ENCODE data around the gene WDR5.

WDR5 gene

DNA sequence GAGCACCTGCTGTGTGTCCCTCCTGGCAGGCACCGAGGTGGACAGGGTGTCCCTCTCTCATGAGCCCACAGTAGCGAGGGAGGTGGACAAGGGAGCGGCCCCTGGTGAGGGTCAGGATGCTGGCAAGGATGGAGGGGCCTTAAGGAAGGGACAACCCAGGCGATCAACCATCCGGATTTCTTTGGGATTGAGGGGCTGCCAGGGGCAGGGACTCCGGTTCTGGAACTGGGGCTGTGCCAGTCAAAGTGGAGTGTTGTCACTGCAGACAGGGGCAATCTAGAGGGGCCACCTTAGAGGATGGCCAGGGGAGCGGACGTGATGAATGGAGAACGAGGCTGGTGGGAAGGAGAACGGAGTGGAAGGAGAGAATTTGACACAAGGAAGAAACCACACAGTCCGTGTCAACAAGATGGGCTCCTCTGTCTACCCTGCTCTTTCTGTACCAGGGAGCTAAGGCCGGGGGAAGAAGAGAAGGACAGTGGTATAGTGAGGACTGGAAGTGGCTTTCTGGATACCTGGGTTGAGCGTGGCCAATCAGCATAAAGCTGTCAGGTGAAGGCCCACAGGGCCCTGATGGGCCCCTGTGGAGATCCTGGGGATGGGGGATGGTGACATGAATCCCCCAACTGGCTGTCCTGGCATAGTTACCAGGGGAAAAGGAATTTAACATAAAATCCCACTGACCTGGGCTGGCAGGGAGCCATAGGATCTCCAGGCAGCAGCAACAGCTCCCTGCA is 4.2 kb upstream of the WDR5 start:
- Histone ChIP-seq H3K4me1 (ENCODE audit: control insufficient read depth in 5 of 5, insufficient read depth in 5 of 5, low read length in 5 of 5) (peaks cover 1 to 37% (median 23%) of the 10 kb centered on the region in 5 donors), H3K9me3 (ENCODE audit: control insufficient read depth in 5 of 5, low read length in 5 of 5) (no peaks in the 10 kb centered on the region), H3K27me3 (ENCODE audit: control insufficient read depth in 5 of 5, insufficient read depth in 4 of 5, low read length in 5 of 5) (peaks cover 0 to 10% (median 4%) of the 10 kb centered on the region in 5 donors), H3K4me3 (ENCODE audit: low read depth in 1 of 5, low read length in 5 of 5) (no peak overlapping the region), H3K9ac (ENCODE audit: low read length in 5 of 5) (no peak overlapping the region), H3K27ac (ENCODE audit: low read depth, low read length) (no peak overlapping the region), H3K36me3 (ENCODE audit: control insufficient read depth in 5 of 5, insufficient read depth in 5 of 5, low read length in 5 of 5) (no peaks in the 10 kb centered on the region)

DNA sequence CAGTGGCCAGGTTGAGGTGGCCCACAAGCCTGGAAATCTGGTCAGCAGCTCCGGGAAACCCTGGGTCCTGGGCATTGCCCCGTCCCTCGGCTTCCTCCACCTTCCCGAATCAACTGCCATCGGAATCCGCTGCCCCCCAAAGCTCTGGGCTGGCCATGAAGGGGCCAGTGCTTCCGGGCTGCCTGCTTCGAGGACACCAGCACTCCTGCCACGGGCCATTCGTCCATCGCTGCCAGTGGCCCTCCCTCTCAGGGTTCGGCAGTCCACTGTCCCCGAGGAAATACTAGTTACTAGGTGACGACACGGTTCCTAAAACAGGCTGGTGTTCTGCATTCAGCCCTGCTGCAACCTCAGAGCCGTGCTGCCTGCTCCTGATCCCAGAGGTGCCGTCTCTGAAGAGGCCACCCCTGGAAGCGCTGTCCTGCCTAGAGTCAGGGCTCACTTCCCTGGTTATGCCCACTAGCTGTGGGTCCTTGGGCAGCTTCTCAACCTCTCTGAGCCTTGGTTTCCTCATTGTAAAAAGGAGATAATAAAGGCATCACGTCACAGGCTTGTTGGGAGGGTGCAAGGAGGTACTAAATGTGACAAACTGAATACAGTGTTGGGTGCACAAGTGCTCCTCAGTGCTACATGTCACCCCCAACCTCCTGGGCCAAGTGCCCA is 3.5 kb upstream of the WDR5 start:
- Histone ChIP-seq H3K4me1 (ENCODE audit: control insufficient read depth in 5 of 5, insufficient read depth in 5 of 5, low read length in 5 of 5) (peaks cover 4 to 44% (median 30%) of the 10 kb centered on the region in 5 donors), H3K9me3 (ENCODE audit: control insufficient read depth in 5 of 5, low read length in 5 of 5) (no peaks in the 10 kb centered on the region), H3K9ac (ENCODE audit: low read length in 5 of 5) (no peak overlapping the region), H3K27ac (ENCODE audit: low read depth, low read length) (no peak overlapping the region), H3K4me3 (ENCODE audit: low read depth in 1 of 5, low read length in 5 of 5) (no peak overlapping the region), H3K36me3 (ENCODE audit: control insufficient read depth in 5 of 5, insufficient read depth in 5 of 5, low read length in 5 of 5) (no peaks in the 10 kb centered on the region), H3K27me3 (ENCODE audit: control insufficient read depth in 5 of 5, insufficient read depth in 4 of 5, low read length in 5 of 5) (peaks cover 0 to 6% (median 4%) of the 10 kb centered on the region in 5 donors)

DNA sequence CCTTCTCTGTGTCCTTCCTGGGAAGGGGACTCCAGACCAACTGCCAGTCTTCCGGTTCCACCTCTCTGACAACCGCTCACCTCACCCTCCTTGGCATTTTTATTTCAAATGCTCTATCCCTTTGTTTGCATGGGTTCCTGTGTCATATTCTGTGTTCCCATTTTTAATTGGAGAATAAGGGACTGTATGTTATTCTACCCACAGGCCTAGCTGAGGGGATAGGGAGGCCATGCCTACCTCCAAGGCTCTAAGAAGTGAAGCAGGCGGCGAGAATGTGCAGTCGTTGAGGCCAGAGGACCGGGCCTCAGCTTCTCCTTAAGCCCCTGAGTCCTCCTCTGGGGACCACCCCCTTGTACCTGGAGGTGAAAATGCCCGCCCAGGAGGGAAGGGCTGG is 936 bp upstream of the WDR5 start:
- H3K27me3 ChIP-seq (ENCODE audit: control insufficient read depth in 5 of 5, insufficient read depth in 4 of 5, low read length in 5 of 5), result no peaks in the 10 kb centered on the region
- H3K27ac ChIP-seq (ENCODE audit: low read depth, low read length), result peak overlapping the region; percentile 83
- peak overlapping the region; percentile 32 to 85 (median 82) for H3K9ac ChIP-seq (ENCODE audit: low read length in 5 of 5)
- H3K4me3 ChIP-seq (ENCODE audit: low read depth in 1 of 5, low read length in 5 of 5), result peak overlapping the region; percentile 87 to 95 (median 89)
- peaks cover 4 to 69% (median 52%) of the 10 kb centered on the region in 5 donors for H3K4me1 ChIP-seq (ENCODE audit: control insufficient read depth in 5 of 5, insufficient read depth in 5 of 5, low read length in 5 of 5)
- H3K36me3 ChIP-seq (ENCODE audit: control insufficient read depth in 5 of 5, insufficient read depth in 5 of 5, low read length in 5 of 5), result peaks cover 0 to 4% (median 1%) of the 10 kb centered on the region in 5 donors
- H3K9me3 ChIP-seq (ENCODE audit: control insufficient read depth in 5 of 5, low read length in 5 of 5), result no peaks in the 10 kb centered on the region

DNA sequence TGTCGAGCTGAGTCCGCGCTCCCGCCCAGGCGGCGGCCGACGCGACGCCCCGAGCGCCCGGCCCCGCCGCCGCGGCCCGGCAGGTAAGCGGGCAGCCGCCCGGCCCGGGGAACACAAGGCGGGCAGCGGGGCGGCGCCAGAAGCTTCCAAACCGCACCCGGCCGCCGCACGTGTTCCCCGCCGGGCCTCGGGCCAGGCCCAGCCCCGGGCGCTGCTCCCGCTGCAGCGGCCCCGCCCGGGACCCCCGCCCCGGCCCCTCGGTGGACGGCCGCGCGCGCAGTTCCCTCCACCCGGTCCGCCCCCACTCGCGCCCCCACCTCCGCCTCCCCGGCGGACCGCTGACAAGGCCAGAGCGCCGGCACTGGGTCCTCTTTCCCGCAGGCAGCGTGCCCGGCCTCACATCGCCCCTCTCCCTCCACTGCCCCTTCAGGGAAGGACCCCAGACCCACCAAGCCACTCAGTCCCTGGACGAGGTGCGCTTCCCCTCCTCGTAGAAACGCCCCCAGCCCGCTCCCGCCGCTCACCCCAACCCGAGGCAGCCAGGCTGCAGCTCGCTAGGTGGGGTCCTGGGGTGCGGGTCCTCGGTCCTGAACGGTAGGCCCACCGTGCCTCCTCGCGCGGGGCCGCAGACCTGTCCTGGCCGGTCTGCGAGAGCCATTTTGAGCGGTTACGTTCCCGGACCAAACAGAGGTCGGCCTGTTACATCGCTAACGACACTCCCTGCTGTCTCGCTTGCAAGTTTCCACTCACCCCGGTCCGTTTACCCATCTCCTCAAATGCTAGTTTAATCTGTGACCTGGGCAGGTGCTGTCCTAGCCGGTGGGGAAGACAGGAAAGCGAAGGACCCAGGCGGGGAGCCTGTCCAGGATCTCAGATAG is 475 bp downstream of the WDR5 start:
- Histone ChIP-seq H3K9me3 (ENCODE audit: control insufficient read depth in 5 of 5, low read length in 5 of 5) (no peaks in the 10 kb centered on the region), H3K27me3 (ENCODE audit: control insufficient read depth in 5 of 5, insufficient read depth in 4 of 5, low read length in 5 of 5) (no peaks in the 10 kb centered on the region), H3K36me3 (ENCODE audit: control insufficient read depth in 5 of 5, insufficient read depth in 5 of 5, low read length in 5 of 5) (peaks cover 0 to 16% (median 14%) of the 10 kb centered on the region in 5 donors), H3K4me3 (ENCODE audit: low read depth in 1 of 5, low read length in 5 of 5) (peak overlapping the region; percentile 73 to 90 (median 80)), H3K4me1 (ENCODE audit: control insufficient read depth in 5 of 5, insufficient read depth in 5 of 5, low read length in 5 of 5) (peaks cover 4 to 62% (median 52%) of the 10 kb centered on the region in 5 donors), H3K9ac (ENCODE audit: low read length in 5 of 5) (peak overlapping the region; percentile 26 to 97 (median 84)), H3K27ac (ENCODE audit: low read depth, low read length) (no peak overlapping the region)

DNA sequence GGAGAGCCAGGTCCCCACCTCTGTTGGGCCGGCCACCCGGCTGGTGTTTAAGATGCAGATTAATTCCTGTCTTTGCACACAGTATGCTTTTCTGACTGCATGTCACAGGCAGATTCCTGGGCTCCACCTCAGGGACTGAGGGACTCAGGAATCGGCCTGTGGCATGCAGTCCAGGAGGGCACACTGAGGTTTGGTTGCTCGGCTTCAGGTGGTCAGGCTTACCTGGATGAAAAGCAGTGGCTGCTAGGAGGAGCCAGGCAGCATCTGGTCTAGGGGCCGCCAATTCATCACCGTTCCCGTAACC is 1.1 kb downstream of the WDR5 start:
- peak overlapping the region; percentile 73 to 90 (median 80) for H3K4me3 ChIP-seq (ENCODE audit: low read depth in 1 of 5, low read length in 5 of 5)
- H3K27ac ChIP-seq (ENCODE audit: low read depth, low read length), result no peak overlapping the region
- H3K4me1 ChIP-seq (ENCODE audit: control insufficient read depth in 5 of 5, insufficient read depth in 5 of 5, low read length in 5 of 5), result peaks cover 4 to 61% (median 52%) of the 10 kb centered on the region in 5 donors
- H3K36me3 ChIP-seq (ENCODE audit: control insufficient read depth in 5 of 5, insufficient read depth in 5 of 5, low read length in 5 of 5), result peaks cover 0 to 22% (median 20%) of the 10 kb centered on the region in 5 donors
- peak overlapping the region; percentile 26 to 97 (median 84) for H3K9ac ChIP-seq (ENCODE audit: low read length in 5 of 5)
- no peaks in the 10 kb centered on the region for H3K27me3 ChIP-seq (ENCODE audit: control insufficient read depth in 5 of 5, insufficient read depth in 4 of 5, low read length in 5 of 5)
- no peaks in the 10 kb centered on the region for H3K9me3 ChIP-seq (ENCODE audit: control insufficient read depth in 5 of 5, low read length in 5 of 5)

DNA sequence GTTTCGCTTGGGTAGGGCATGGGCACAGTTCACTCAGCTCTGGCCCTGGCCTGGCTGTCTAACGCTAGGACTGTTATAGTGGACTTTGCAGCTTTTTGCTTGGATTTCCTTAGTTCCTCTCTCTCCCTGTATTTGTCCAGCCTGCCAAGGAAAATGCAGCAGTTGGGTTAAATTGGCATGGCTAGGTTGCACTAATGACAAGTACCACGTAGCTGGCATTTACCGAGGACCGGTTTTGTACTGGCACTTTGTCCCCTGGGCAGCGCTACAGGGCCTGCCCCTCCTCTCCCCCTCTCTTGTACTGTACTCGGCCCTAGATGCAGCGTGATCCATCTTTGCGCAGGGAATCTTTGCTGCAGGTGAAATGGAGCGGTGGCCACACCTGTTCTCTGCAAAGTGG is 2.4 kb downstream of the WDR5 start:
- no peak overlapping the region for H3K27ac ChIP-seq (ENCODE audit: low read depth, low read length)
- no peak overlapping the region for H3K4me3 ChIP-seq (ENCODE audit: low read depth in 1 of 5, low read length in 5 of 5)
- H3K9ac ChIP-seq (ENCODE audit: low read length in 5 of 5), result peak overlapping the region in 2 of 5 donors; percentile 11 to 53
- peaks cover 0 to 32% (median 31%) of the 10 kb centered on the region in 5 donors for H3K36me3 ChIP-seq (ENCODE audit: control insufficient read depth in 5 of 5, insufficient read depth in 5 of 5, low read length in 5 of 5)
- H3K9me3 ChIP-seq (ENCODE audit: control insufficient read depth in 5 of 5, low read length in 5 of 5), result no peaks in the 10 kb centered on the region
- peaks cover 4 to 51% (median 43%) of the 10 kb centered on the region in 5 donors for H3K4me1 ChIP-seq (ENCODE audit: control insufficient read depth in 5 of 5, insufficient read depth in 5 of 5, low read length in 5 of 5)
- no peaks in the 10 kb centered on the region for H3K27me3 ChIP-seq (ENCODE audit: control insufficient read depth in 5 of 5, insufficient read depth in 4 of 5, low read length in 5 of 5)

DNA sequence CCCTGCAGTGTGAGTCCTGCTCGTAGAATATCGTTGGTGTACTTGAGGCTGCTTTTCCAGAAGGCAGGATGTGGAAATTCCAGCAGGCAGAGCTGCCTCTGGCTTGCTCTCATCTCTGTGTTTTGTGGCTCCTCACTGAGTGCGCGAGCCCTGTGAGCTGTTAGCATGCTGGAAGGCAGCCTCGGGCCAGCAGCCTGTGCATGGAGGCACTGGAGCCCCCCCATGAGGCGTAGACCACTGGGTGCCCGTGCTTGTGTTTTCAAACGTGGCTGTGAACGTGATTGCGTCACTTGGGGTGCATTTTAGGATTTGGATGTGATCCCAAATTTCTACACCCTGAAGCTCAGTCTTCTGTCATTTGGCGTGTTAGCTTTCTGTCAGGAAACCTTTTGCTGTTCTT is 3.2 kb downstream of the WDR5 start:
- no peaks in the 10 kb centered on the region for H3K27me3 ChIP-seq (ENCODE audit: control insufficient read depth in 5 of 5, insufficient read depth in 4 of 5, low read length in 5 of 5)
- H3K9me3 ChIP-seq (ENCODE audit: control insufficient read depth in 5 of 5, low read length in 5 of 5), result no peaks in the 10 kb centered on the region
- H3K27ac ChIP-seq (ENCODE audit: low read depth, low read length), result no peak overlapping the region
- H3K36me3 ChIP-seq (ENCODE audit: control insufficient read depth in 5 of 5, insufficient read depth in 5 of 5, low read length in 5 of 5), result peaks cover 0 to 38% (median 35%) of the 10 kb centered on the region in 5 donors
- peak overlapping the region in 1 of 5 donors; percentile 6 for H3K4me3 ChIP-seq (ENCODE audit: low read depth in 1 of 5, low read length in 5 of 5)
- H3K9ac ChIP-seq (ENCODE audit: low read length in 5 of 5), result peak overlapping the region in 1 of 5 donors; percentile 11
- peaks cover 4 to 50% (median 43%) of the 10 kb centered on the region in 5 donors for H3K4me1 ChIP-seq (ENCODE audit: control insufficient read depth in 5 of 5, insufficient read depth in 5 of 5, low read length in 5 of 5)

DNA sequence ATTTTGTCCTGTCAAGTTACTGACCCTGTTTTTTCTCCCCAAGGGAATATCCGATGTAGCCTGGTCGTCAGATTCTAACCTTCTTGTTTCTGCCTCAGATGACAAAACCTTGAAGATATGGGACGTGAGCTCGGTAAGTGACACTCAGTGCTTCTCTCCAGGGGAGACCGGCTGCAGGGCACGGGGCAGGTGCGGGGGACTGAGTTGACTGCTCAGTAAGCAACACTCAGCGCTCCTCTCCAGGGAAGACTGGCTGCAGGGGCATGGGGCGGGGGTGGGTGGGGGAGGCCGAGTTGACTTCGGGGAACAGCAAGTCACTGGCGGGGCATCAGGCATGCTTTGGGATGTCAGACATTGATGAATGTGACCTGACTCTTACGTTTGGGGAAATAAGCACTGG is 6.0 kb downstream of the WDR5 start:
- Histone ChIP-seq H3K27ac (ENCODE audit: low read depth, low read length) (no peak overlapping the region), H3K36me3 (ENCODE audit: control insufficient read depth in 5 of 5, insufficient read depth in 5 of 5, low read length in 5 of 5) (peaks cover 0 to 62% (median 54%) of the 10 kb centered on the region in 5 donors), H3K27me3 (ENCODE audit: control insufficient read depth in 5 of 5, insufficient read depth in 4 of 5, low read length in 5 of 5) (no peaks in the 10 kb centered on the region), H3K9me3 (ENCODE audit: control insufficient read depth in 5 of 5, low read length in 5 of 5) (no peaks in the 10 kb centered on the region), H3K4me3 (ENCODE audit: low read depth in 1 of 5, low read length in 5 of 5) (no peak overlapping the region), H3K9ac (ENCODE audit: low read length in 5 of 5) (no peak overlapping the region), H3K4me1 (ENCODE audit: control insufficient read depth in 5 of 5, insufficient read depth in 5 of 5, low read length in 5 of 5) (peaks cover 2 to 32% (median 26%) of the 10 kb centered on the region in 5 donors)

DNA sequence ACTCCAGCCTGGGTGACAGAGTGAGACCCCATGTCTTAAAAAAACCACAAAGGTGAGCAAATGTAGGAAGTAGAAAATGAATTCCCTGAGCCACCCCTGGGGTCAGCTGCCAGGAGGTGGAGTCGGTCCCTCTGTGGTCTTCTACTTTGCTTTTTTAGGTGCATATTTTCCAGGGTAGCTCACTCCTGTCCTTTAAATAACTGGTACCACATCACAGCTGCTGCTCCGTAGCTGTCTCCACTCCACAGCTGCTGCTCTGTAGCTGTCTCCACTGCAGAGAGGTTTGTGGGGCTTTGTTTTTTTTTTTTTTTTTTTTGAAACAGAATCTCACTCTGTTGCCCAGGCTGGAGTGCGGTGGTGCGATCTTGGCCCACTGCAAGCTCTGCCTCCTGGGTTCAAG is 8.9 kb downstream of the WDR5 start:
- Histone ChIP-seq H3K27me3 (ENCODE audit: control insufficient read depth in 5 of 5, insufficient read depth in 4 of 5, low read length in 5 of 5) (no peaks in the 10 kb centered on the region), H3K27ac (ENCODE audit: low read depth, low read length) (no peak overlapping the region), H3K36me3 (ENCODE audit: control insufficient read depth in 5 of 5, insufficient read depth in 5 of 5, low read length in 5 of 5) (peaks cover 0 to 88% (median 77%) of the 10 kb centered on the region in 5 donors), H3K4me1 (ENCODE audit: control insufficient read depth in 5 of 5, insufficient read depth in 5 of 5, low read length in 5 of 5) (peaks cover 0 to 3% (median 0%) of the 10 kb centered on the region in 5 donors), H3K9me3 (ENCODE audit: control insufficient read depth in 5 of 5, low read length in 5 of 5) (no peaks in the 10 kb centered on the region), H3K4me3 (ENCODE audit: low read depth in 1 of 5, low read length in 5 of 5) (no peak overlapping the region), H3K9ac (ENCODE audit: low read length in 5 of 5) (no peak overlapping the region)
